Activated CD8-positive, alpha-beta memory T cell treated with anti-CD3 and anti-CD28 coated beads for 24 hours (primary cell): Measurements from ENCODE around the gene TJAP1.

Source experiments
- DNase-seq: peaks from one replicate; pipeline ENCODE4 v3.0.0-alpha.2; 2020

TJAP1 gene, protein sequence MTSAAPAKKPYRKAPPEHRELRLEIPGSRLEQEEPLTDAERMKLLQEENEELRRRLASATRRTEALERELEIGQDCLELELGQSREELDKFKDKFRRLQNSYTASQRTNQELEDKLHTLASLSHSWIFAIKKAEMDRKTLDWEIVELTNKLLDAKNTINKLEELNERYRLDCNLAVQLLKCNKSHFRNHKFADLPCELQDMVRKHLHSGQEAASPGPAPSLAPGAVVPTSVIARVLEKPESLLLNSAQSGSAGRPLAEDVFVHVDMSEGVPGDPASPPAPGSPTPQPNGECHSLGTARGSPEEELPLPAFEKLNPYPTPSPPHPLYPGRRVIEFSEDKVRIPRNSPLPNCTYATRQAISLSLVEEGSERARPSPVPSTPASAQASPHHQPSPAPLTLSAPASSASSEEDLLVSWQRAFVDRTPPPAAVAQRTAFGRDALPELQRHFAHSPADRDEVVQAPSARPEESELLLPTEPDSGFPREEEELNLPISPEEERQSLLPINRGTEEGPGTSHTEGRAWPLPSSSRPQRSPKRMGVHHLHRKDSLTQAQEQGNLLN

DNA sequence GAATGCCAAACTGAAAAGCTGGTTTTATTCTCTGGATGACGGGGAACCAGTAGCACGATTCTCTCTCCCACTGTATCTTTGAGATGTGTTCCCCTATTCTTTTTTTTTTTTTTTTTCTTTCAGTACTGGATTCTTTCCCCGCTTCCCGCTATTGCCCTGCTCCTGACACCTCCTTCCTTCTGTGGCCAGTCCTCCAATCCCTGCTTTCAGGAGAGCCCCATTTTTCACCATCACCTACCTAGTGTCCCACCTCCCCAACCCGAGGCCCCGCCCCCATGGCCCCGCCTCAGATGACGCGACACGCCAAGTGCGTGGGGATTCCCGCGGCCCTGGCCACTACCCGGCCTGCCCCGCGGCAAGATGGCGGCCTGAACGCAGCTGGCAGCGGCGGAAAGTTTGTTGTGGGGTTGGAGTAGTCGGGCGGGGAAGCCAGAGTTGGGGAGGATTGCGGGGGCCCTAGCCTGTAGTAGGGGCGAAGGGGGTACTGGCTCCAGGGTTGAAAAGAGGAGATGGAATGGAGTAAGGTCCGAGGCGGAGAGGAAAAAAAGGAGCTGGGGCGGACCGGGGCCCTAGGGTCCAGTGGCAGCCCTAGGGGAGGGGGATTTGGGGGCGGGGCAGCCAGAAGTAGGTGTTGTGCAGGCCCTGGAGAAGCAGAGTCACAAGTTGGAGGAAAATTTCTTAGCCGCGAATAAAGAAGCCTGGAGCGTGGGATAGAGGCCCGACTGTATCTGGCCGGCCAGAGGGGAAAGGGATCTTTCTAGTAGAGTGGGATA lies at the start of gene TJAP1:
Gene TJAP1 (plus strand): TSS at position 336 of the 773 bp plus-strand sequence. CDS start 21,432 bp downstream, outside the sequence.
- DNase-seq, result peak; percentile 100

DNA sequence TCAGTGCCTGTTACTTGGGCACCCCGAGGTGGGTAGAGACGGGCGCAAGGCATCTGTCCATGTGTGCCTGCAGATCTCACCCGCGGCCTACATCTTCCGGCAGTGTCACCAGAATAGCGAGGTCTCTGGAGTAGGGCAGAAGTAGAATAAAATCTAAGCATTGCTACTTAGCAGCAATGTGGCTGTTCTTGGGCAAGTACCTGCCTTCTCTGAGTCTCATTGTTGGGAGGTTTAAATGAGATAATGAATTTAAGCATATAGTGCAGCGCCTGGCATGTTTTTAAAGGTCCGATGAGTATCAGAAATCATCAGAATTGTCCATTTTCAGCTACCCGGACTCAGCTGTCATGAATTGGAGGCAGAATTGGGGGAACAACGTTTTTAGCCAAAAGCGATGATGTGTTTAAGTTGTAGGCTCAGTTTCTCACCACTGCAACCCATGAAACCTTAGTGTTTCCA lies 49.2 kb upstream of the TJAP1 start:
- DNase-seq, result no peak

DNA sequence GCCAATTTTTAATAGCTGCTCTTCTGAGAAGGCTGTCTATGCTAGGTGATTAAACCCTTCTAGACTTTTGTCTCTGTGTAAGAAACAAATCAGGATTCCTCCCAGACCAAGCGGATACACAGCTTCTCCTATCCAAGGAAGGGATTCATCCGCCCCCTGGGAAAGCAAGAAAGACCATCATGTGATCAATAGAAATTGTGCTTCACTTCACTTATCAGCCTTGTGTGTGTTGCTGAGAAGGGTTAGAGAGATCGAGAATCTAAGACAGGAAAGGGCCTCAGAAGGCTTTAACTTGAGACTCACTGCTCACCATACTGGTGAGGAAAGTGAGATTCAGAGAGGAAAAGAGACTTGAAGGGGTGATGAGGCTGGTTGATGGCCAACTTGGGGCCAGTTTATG lies 48.5 kb upstream of the TJAP1 start:
- no peak for DNase-seq

DNA sequence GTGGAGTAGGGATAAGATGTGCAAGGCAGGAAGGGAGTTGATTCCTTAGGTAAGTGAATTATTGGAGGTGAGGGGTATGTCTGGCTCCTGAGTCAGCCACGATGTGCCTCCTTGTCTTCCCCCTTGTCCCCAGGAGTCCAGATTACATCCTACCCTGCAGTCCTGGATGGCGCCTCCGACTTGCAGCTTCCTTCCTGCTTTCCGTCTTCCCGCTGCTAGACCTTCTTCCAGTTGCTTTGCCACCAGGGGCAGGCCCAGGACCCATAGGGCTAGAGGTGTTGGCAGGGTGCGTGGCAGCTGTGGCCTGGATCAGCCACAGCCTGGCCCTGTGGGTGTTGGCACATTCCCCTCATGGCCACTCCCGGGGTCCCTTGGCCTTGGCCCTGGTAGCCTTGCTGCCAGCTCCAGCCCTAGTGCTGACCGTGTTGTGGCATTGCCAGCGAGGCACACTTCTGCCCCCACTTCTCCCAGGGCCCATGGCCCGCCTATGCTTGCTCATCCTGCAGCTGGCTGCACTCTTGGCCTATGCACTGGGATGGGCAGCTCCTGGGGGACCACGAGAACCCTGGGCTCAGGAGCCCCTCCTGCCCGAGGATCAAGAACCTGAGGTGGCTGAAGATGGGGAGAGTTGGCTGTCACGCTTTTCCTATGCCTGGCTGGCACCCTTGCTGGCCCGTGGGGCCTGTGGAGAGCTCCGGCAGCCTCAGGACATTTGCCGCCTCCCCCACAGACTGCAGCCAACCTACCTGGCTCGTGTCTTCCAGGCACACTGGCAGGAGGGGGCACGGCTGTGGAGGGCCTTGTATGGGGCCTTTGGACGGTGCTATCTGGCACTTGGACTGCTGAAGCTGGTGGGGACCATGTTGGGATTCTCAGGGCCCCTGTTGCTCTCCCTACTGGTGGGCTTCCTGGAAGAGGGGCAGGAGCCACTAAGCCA lies 45.1 kb upstream of the TJAP1 start:
- DNase-seq, result no peak

DNA sequence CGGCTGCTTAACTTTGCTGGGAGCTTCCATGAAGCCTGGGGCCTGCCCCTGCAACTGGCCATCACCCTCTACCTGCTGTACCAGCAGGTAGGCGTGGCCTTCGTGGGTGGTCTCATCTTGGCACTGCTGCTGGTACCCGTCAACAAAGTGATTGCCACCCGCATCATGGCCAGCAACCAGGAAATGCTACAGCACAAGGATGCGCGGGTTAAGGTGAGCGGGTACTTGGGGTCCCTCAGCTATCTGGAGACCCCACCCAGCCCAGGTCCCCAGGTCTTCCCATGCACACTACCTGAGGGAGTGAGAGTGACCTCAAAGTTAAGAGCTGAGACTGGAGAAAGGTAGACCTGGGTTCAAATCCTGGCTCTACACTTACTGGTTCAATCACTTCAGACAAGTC lies 44.2 kb upstream of the TJAP1 start:
- no peak for DNase-seq

DNA sequence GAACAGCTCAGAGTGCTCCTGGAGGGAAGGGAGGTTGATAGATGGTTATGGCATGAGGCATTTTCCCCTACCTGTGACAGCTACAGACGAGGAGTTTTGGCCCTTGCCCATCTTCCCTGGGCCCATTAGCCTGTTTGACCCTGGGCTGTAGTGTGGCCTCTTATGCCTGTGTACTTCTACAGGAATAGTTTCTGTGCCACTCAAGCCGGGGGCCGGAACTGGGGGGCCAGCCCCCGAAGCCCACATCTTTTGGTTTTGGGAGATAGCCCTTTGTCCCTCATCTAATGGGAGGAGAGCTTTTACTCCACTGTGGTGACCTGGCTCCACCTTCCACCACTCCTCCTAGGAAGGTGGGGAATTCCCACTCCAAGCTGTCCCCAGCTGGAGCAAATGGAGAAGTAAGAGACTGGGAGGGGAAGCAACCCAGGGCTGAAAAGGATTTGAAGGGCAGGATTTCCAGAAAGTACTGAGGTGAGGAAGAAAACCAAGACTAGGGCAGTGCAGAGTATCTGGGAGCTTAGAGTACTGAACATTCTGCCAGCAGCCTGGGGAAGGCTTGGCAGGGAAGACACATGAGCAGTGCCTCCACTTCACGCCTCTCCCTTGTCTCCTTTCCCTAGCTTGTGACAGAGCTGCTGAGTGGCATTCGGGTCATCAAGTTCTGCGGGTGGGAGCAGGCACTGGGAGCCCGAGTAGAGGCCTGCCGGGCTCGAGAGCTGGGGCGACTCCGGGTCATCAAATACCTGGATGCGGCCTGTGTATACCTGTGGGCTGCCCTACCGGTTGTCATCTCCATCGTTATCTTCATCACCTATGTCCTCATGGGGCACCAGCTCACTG lies 43.1 kb upstream of the TJAP1 start:
- DNase-seq, result no peak

DNA sequence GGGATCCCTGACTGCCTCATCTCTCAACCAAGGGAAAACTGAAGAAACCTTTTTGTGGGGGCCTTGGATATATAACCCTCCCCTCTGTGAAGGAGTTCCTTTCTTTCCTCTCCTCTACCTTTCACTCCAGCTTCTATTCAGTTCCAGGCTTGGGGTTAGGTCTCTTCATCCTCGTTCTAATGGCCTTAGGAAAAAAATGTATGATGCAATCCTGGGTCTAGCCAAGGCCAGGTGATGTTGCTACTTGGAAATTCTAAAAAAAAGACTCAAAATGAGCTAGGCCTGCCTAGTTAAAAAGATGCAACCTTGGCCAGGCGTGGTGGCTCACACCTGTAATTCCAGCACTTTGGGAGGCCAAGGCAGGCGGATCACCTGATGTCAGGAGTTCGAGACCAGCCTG lies 42.4 kb upstream of the TJAP1 start:
- DNase-seq, result no peak

DNA sequence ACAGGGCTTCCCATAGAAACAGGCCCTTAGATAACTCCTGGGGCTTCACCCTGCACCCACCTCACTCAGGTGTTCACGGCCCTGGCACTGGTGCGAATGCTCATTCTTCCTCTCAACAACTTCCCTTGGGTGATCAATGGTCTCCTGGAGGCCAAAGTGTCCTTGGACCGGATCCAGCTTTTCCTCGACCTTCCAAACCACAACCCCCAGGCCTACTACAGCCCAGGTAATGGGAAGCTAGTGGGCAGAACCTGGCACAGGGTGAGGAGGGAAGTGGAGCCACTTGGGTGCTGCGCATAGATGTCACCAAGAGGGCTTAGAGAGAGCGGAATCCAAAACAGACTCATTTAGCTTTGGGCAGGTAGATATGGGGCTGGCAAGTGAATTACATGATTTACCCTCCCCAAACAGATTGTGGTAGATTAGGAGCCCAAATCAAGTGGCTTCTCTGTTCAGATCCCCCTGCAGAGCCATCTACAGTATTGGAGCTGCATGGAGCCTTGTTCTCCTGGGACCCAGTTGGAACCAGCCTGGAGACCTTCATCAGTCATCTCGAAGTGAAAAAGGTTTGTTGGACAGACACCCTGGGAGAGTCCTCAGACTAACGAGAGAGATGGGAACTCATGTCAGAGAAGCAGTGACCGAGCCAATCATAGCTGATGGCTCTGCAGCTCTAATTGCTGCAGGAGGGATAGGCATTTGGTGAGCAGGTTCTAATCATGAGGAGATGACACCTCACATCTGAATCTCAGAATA lies 41.5 kb upstream of the TJAP1 start:
- DNase-seq, result no peak

DNA sequence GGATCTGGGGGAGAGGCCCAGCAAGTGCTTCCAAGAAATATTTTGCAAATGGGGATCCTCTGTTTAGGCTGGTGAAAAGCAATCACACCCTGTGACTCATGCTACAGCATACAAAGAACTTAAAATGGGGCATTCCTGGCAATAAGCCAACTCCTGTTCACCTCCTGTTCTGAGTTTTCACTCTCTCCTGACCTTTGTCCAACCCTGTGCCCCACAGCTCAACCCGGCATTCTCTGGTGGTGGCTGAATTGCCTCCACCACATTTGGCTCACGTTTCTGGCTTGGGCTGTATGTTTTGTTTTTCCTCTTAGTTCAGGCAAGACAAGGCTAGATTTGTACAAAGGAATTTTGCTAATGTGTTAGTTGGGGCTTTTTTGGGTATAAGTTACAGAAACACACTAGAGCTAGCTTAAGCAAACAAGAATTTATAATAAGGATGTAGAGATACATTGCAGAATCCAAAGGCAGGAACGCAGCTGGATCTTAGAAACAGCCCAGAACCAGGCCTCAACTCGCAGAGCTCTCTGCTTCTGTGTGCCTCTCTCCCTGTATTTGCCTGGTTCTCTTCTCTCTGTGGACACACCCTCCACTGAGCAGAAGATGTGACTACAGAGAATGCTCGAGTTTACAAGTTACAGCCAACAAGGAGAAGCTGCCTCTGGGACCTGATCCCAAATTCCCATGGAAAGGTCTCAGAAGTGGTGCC lies 40.6 kb upstream of the TJAP1 start:
- no peak for DNase-seq

DNA sequence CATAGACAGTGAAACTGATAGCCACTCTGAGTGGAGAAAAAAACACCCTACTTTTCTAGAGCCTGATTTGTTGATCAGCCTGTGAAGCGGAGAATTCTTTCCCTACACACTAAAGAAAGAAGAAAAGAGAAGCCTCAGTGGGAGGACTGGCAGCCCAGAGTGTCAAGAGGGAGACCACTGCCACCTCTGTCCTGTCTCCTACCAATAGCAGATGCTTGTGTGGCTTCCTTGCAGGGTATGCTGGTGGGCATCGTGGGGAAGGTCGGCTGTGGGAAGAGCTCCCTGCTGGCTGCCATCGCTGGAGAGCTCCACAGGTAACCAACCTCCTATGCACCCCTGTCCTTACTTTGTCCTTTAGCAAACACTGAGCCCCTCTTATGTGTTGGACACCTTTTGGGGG lies 39.7 kb upstream of the TJAP1 start:
- DNase-seq, result no peak

DNA sequence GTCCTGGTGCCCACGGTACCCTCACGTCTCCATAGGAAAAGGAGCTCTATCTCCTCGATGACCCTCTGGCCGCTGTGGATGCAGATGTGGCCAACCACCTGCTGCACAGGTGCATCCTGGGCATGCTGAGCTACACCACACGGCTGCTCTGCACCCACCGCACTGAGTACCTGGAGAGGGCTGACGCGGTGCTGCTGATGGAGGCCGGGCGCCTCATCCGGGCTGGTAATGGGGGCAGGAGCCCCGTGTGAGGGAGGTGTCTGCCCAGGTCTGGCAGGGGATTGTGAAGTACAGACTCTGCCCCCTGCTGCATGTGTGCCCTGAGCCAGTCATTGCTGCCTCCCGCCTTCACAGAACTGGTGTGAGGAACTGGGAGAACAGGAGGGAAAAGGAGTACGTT lies 34.4 kb upstream of the TJAP1 start:
- DNase-seq, result no peak

DNA sequence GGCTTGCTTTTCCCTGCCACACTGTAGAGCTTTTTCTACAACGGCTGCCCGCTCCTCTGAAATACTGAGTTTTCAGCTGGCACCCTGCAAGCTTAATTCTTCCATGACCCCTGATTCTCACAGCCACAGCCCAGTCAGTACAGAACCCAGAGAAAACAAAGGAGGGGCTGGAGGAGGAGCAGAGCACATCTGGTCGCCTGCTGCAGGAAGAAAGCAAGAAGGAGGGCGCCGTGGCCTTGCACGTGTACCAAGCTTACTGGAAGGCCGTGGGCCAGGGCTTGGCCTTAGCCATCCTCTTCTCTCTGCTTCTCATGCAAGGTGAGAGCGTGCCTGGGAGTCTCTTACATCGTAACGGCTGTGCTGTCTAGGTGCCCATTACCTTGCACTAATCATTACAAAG lies 33.3 kb upstream of the TJAP1 start:
- DNase-seq, result no peak

DNA sequence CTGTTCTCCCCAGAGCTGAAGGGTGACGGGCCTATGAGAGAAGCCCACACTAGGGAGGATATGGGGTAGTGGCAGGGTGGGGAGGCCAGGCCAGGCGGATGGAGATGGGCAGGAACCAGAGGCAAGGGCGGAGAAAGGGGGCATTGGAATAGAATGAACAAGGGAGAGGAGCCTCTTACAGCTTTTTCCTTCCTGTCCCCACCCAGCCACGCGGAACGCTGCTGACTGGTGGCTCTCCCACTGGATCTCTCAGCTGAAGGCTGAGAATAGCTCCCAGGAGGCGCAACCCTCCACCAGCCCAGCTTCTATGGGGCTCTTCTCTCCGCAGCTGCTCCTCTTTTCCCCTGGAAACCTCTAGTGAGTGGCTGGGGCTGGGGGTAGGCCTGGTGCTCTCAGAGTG lies 32.8 kb upstream of the TJAP1 start:
- DNase-seq, result no peak

DNA sequence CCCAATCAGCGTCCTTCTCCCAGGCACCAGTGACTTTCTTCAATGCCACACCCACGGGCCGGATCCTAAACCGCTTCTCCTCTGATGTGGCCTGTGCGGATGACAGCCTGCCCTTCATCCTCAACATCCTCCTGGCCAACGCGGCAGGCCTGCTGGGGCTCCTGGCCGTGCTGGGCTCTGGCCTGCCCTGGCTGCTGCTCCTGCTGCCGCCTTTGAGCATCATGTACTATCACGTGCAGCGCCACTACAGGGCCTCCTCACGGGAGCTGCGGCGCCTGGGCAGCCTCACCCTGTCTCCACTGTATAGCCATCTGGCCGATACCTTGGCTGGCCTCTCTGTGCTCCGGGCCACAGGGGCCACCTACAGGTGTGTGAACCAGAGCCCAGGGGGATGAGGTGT lies 31.8 kb upstream of the TJAP1 start:
- no peak for DNase-seq

DNA sequence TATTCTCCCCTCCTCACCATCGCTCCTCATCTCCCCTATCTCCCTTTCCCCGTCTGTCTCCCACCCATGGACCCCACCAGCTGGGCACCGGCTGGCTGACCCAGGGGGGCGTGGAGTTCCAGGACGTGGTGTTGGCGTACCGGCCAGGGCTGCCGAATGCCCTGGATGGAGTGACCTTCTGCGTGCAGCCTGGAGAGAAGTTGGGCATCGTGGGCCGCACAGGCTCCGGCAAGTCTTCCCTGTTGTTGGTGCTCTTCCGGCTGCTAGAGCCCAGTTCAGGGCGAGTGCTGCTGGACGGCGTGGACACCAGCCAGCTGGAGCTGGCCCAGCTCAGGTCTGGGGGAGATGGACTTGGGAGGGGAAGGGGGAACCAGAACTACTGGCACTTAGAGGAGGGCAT lies 29.8 kb upstream of the TJAP1 start:
- no peak for DNase-seq

DNA sequence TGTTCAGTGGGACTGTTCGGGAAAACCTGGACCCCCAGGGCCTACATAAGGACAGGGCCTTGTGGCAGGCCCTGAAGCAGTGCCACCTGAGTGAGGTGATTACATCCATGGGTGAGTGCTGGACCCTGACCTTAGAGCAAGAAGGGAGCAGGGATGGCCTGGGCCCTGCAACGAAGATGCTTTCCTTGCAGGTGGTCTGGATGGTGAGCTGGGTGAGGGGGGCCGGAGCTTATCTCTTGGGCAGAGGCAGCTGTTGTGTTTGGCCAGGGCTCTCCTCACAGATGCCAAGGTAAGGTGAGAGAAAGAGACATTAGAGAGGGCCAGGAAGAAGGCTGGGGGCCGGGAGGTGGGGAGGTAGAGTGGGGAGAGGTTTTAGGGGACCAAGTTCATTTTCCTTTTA lies 28.5 kb upstream of the TJAP1 start:
- no peak for DNase-seq

DNA sequence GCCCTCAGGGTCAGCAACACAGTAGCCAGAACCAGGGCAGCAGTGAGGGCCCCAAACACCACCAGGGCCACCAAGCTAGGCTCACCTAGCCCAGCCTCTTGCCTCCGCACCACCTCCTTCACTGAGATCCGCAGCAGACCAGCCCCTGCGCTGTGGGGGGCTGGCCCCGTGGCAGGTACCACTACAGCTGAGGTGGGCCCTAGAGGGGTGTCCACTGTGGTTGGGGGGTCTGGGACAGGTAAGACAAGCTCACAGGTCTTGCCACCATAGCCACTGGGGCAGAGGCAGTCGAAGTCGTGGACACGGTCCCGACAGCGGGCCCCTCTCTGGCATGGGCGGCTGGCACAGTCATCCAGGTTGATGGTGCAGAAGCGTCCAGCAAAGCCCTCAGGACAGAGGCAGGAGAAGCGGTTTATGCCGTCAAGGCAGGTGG lies 26.7 kb upstream of the TJAP1 start:
- no peak for DNase-seq

DNA sequence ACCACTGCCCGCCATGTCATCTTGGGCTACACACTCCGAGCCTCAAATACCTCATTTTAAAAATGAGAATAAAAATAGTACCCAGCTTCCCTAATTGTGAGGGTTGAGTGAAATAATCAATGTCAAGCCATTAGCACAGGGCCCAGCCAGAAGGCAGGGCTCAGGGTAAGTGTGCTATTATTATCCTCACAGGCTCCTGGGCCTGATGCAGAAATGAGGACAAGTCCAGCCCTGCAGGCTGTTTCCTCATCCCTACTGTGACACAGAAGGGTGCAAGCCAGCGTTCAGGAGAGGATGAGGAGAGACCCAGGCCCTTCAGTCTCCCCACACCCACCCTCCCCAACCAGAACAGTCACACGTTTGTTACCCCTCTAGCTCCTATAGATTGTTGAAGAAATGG lies 26.0 kb upstream of the TJAP1 start:
- DNase-seq, result no peak

DNA sequence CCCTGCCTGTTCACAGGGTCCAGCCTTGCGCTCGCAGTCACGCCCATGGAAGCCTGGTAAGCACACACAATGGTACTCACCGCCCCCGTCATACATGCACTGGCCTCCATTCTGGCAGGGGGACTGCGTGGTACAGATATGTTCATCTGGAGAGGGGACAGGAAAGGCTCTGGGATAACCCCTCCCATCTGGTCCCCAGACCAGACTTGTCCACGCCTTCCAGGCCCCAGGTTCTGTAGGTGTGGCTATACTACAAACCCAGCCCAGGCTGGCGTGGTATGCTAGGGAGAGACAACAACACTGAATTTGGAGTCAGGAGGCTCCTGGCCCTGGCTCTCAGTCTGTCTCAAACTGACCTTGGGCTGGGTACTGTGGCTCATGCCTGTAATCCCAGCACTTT lies 25.4 kb upstream of the TJAP1 start:
- DNase-seq, result no peak

DNA sequence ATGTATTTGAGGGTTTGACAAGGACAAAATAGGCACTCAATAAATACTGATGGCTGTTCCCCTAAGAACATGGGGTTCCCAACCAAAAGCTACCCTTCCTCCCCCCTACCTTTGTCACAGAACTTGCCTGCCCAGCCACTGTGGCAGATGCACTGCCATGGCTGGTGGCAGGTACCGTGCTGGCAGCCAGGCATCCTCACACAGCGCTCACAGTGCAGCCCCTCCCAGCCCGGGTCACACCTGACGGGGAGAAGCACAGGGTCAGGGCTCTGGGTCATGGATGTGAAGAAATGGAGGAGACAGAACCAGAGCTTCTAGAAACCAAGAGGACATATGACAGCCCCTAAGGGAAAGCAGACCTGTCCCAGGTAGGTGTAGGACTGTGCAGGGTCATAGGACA lies 24.5 kb upstream of the TJAP1 start:
- DNase-seq, result no peak
